GM12878 (cell line): ENCODE results near the gene SPOP. TPM values are rescaled to one million over a fixed set of nuclear protein-coding genes. Genes with fewer than 3 reads are reported as not detected.

Experiments
- EP300 ChIP-seq, 2 experiments: fragments of 150-350 bp in 1 of 2; IDR thresholded peaks; 2 replicates each; pipeline ENCODE4 v1.6.1; 2011 to 2012; ENCODE audit warnings: low read depth in 2 of 2, low read length in 2 of 2, borderline replicate concordance in 1 of 2, improper control_type of control experiment in 1 of 2, inconsistent platforms in 1 of 2; ENCODE audit not compliant: control insufficient read depth in 1 of 2
- FOS ChIP-seq: IDR thresholded peaks from 3 replicates; pipeline ENCODE4 v1.6.1; 2011; ENCODE audit warnings: borderline replicate concordance; ENCODE audit not compliant: insufficient read length; ENCODE audit errors: extremely low read depth
- IRF4 ChIP-seq: IDR thresholded peaks from 2 replicates; pipeline ENCODE4 v1.6.1; 2011; ENCODE audit warnings: low read depth, low read length
- NFIC ChIP-seq: IDR thresholded peaks from 2 replicates; pipeline ENCODE4 v1.6.1; 2012; ENCODE audit warnings: low read depth, mild to moderate bottlenecking, inconsistent platforms, low read length, moderate library complexity
- NFXL1 ChIP-seq: fragments of 450-650 bp; IDR thresholded peaks from 2 replicates; pipeline ENCODE4 v1.6.1; 2017; ENCODE audit warnings: antibody characterized with exemption, mild to moderate bottlenecking, borderline replicate concordance
- PML ChIP-seq: IDR thresholded peaks from 2 replicates; pipeline ENCODE4 v1.6.1; 2012; ENCODE audit warnings: low read length, inconsistent platforms
- POLR2AphosphoS5 ChIP-seq: IDR thresholded peaks from 2 replicates; pipeline ENCODE4 v1.6.1; 2011; ENCODE audit warnings: mild to moderate bottlenecking, low read length, inconsistent platforms
- TARDBP ChIP-seq: IDR thresholded peaks from 2 replicates; pipeline ENCODE4 v1.6.1; 2016; ENCODE audit warnings: borderline replicate concordance
- TCF7 ChIP-seq: IDR thresholded peaks from 2 replicates; pipeline ENCODE4 v1.6.1; 2014; ENCODE audit warnings: antibody characterized with exemption, borderline replicate concordance
- ZZZ3 ChIP-seq: IDR thresholded peaks from 2 replicates; pipeline ENCODE4 v1.6.1; 2011; ENCODE audit warnings: low read depth; ENCODE audit not compliant: control insufficient read depth, insufficient read length
- polyA plus RNA-seq, 11 experiments: library from polyadenylated mRNA; depleted of rRNA in 4 of 11; unstranded in 6 of 11; stranded (reverse) in 5 of 11; fragments of >200 nt; fragmentation: Nextera tagmentation in 4 of 11; fragmentation: Illumina TruSeq in 1 of 11; extraction: Ambion mirVana in 4 of 11; extraction: Trizol in 1 of 11; gene quantifications; 1 replicate in 1 of 11; 2 replicates in 10 of 11; pipeline versions ENCODE4 v1.2.1 to v1.2.3, GENCODE V29; 2011 to 2016; ENCODE audit warnings: inconsistent platforms in 2 of 11, missing spikeins in 2 of 11, low read depth in 1 of 11
- total RNA-seq, 4 experiments: library from RNA; depleted of rRNA in 3 of 4; stranded (reverse); fragments of >200 nt in 3 of 4; fragmentation: Illumina TruSeq in 1 of 4; extraction: Trizol in 1 of 4; gene quantifications; 2 replicates each; pipeline versions ENCODE4 v1.2.1 to v1.2.3, GENCODE V29; 2013 to 2021
- TF ChIP-seq, protein P1 (sequence below): fragments of 450-650 bp; IDR thresholded peaks from 2 replicates; pipeline ENCODE4 v1.6.1; 2018; ENCODE audit warnings: mild to moderate bottlenecking, low read depth, moderate library complexity; ENCODE audit not compliant: partially characterized antibody
- TF ChIP-seq, protein P2 (sequence below): fragments of 450-650 bp; IDR thresholded peaks from 2 replicates; pipeline ENCODE4 v1.6.1; 2018; ENCODE audit warnings: borderline replicate concordance, mild to moderate bottlenecking; ENCODE audit not compliant: partially characterized antibody
- TF ChIP-seq, protein P3 (sequence below): IDR thresholded peaks from 2 replicates; pipeline ENCODE4 v1.6.1; 2012; ENCODE audit warnings: low read length, inconsistent platforms

Gene SPOP
- total and polyA plus RNA-seq, 10 of the 15 experiments (the other 5 are each of a cell fraction or from before 2014, with no cell fraction given), result 35.1 to 80.4 (median 44.7) TPM

DNA sequence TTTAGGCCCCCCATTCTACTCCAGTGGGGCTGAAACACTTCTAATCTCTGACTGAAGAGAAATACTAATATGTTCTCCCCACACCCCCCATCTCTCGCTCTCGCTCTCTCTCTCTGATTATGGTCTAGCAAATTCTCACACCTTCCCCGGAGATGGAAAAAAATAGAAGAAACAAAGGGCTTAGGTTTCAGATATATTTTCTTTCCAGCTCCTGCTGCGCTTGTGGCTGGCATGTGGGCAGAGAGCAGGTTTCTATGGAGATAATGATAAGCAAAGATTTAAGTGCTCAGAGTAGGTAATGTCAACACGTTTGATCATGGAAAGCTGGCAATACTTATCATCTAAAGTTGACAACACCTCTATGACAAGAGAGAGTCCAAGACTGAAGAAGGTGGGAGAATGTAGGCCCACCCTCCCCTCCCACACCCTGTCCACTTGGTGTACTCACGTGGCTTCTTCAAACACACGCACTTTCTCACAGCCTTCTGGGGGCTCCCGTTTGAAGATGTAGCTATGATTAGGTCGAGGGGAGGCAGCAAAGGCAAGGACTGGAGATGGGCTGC lies 37.9 kb upstream of the SPOP start (continued):
- TF ChIP-seq NFXL1 (no peak), POLR2AphosphoS5 (no peak), NFIC (no peak), ZZZ3 (no peak), TCF7 (no peak), FOS (no peak), EP300 (IDR thresholded peaks at IDR 0.05; ENCODE audit: borderline replicate concordance in 1 of 2, control insufficient read depth in 1 of 2, low read depth in 2 of 2, low read length in 2 of 2) (no peak), IRF4 (no peak), TARDBP (no peak), PML (no peak)
- TF ChIP-seq, protein P1, sequence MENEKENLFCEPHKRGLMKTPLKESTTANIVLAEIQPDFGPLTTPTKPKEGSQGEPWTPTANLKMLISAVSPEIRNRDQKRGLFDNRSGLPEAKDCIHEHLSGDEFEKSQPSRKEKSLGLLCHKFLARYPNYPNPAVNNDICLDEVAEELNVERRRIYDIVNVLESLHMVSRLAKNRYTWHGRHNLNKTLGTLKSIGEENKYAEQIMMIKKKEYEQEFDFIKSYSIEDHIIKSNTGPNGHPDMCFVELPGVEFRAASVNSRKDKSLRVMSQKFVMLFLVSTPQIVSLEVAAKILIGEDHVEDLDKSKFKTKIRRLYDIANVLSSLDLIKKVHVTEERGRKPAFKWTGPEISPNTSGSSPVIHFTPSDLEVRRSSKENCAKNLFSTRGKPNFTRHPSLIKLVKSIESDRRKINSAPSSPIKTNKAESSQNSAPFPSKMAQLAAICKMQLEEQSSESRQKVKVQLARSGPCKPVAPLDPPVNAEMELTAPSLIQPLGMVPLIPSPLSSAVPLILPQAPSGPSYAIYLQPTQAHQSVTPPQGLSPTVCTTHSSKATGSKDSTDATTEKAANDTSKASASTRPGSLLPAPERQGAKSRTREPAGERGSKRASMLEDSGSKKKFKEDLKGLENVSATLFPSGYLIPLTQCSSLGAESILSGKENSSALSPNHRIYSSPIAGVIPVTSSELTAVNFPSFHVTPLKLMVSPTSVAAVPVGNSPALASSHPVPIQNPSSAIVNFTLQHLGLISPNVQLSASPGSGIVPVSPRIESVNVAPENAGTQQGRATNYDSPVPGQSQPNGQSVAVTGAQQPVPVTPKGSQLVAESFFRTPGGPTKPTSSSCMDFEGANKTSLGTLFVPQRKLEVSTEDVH, result no peak
- TF ChIP-seq, protein P2, sequence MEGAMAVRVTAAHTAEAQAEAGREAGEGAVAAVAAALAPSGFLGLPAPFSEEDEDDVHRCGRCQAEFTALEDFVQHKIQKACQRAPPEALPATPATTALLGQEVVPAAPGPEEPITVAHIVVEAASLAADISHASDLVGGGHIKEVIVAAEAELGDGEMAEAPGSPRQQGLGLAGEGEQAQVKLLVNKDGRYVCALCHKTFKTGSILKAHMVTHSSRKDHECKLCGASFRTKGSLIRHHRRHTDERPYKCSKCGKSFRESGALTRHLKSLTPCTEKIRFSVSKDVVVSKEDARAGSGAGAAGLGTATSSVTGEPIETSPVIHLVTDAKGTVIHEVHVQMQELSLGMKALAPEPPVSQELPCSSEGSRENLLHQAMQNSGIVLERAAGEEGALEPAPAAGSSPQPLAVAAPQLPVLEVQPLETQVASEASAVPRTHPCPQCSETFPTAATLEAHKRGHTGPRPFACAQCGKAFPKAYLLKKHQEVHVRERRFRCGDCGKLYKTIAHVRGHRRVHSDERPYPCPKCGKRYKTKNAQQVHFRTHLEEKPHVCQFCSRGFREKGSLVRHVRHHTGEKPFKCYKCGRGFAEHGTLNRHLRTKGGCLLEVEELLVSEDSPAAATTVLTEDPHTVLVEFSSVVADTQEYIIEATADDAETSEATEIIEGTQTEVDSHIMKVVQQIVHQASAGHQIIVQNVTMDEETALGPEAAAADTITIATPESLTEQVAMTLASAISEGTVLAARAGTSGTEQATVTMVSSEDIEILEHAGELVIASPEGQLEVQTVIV, result no peak
- TF ChIP-seq, protein P3, sequence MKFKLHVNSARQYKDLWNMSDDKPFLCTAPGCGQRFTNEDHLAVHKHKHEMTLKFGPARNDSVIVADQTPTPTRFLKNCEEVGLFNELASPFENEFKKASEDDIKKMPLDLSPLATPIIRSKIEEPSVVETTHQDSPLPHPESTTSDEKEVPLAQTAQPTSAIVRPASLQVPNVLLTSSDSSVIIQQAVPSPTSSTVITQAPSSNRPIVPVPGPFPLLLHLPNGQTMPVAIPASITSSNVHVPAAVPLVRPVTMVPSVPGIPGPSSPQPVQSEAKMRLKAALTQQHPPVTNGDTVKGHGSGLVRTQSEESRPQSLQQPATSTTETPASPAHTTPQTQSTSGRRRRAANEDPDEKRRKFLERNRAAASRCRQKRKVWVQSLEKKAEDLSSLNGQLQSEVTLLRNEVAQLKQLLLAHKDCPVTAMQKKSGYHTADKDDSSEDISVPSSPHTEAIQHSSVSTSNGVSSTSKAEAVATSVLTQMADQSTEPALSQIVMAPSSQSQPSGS, result no peak
